ENCODE measurements around the gene RPL13. TPM values are rescaled to one million over a fixed set of nuclear protein-coding genes. Genes with fewer than 3 reads are reported as not detected.

RPL13 gene
- total RNA-seq, 1 experiment from 2014 or later = 2,157 TPM

DNA sequence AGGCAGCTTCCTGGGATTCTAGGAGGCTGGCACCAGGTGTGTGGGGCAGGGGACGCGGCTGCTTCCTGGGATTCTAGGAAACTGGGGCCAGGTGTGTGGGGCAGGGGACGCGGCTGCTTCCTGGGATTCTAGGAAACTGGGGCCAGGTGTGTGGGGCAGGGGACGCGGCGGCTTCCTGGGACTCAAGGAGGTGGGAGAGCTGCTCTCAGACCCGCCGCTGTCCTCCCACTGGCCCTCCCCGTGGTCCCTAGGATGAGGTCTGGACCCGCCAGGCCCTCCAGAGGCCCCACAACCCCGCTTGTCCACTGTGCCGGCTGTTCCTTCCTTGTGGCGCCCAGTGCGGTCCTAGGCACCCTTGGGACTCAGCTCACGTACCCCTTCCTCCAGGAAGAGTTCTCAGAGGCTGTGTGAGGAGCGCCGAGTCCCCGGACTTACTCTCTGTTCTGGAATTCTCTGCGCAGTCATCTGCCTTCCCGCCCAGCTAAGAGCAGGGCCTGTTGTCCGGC, 53.5 kb downstream of the RPL13 start:
- Histone ChIP-seq H2BK120ac (ENCODE audit: low read depth, low read length, poor library complexity, severe bottlenecking) (no peak overlapping the region), H4K91ac (ENCODE audit: insufficient read length, low read depth, low read length) (no peak overlapping the region), H3T11ph (ENCODE audit: low read length) (no peak overlapping the region), H3K14ac (ENCODE audit: insufficient read depth, low read length) (no peak overlapping the region), H3K56ac (ENCODE audit: insufficient read length, low read depth, low read length) (no peak overlapping the region), H2AK5ac (ENCODE audit: insufficient read length, low read length) (no peak overlapping the region), H3K4me2 (ENCODE audit: insufficient read depth, insufficient read length, low read length) (no peak overlapping the region), H3K79me1 (ENCODE audit: insufficient read depth, low read depth, low read length, poor library complexity, severe bottlenecking) (no peaks in the 10 kb centered on the region), H3K27me3 (ENCODE audit: insufficient read depth, low read length) (no peaks in the 10 kb centered on the region), H3K18ac (ENCODE audit: insufficient read length, low read depth, low read length) (no peak overlapping the region), H2BK5ac (ENCODE audit: insufficient read length, low read length) (no peak overlapping the region), H3K4me1 (ENCODE audit: insufficient read depth, low read length) (no peaks in the 10 kb centered on the region; the same call in 1 of the 2 replicates), H3K9me3 (ENCODE audit: control insufficient read depth, low read depth, low read length) (no peaks in the 10 kb centered on the region), H3K4ac (ENCODE audit: low read depth, low read length) (no peak overlapping the region), H3K79me2 (ENCODE audit: insufficient read depth, low read length) (no peaks in the 10 kb centered on the region), H3K9ac (ENCODE audit: extremely low read depth, insufficient read length, low read length) (no peak overlapping the region), H4K8ac (replicated peaks; ENCODE audit: insufficient read length, low read depth, low read length) (no peak overlapping the region), H4K20me1 (ENCODE audit: control insufficient read depth, insufficient read depth, insufficient read length) (no peaks in the 10 kb centered on the region), H2BK12ac (ENCODE audit: insufficient read length, low read depth, low read length) (no peak overlapping the region), H3K23ac (ENCODE audit: insufficient read length, low read depth, low read length) (no peak overlapping the region), H2AFZ (ENCODE audit: low read length) (no peak overlapping the region), H2BK20ac (ENCODE audit: low read depth, low read length, poor library complexity, severe bottlenecking) (no peak overlapping the region), H3K27ac (ENCODE audit: insufficient read length, low read depth, low read length) (no peak overlapping the region), H4K5ac (ENCODE audit: insufficient read length, low read depth, low read length) (no peak overlapping the region), H3K23me2 (ENCODE audit: insufficient read length, low read depth, low read length, poor library complexity, severe bottlenecking) (no peaks in the 10 kb centered on the region), H2BK15ac (ENCODE audit: low read depth, low read length) (no peak overlapping the region)
- Mint-ChIP-seq H3K27ac (no peak overlapping the region), H3K27me3 (ENCODE audit: low read depth) (no peaks in the 10 kb centered on the region; the same call in 1 of the 2 replicates), H3K9me3 (peaks cover 0 to 2% of the 10 kb centered on the region in 2 experiments; a peak in 1 of 5 replicates), H3K4me3 (no peak overlapping the region; a peak in 2 of 5 replicates), H3K4me1 (peaks cover 6 to 19% of the 10 kb centered on the region in 2 experiments), H3K36me3 (ENCODE audit: insufficient read depth in 1 of 3, low read depth in 3 of 3) (peaks cover 0 to 5% (median 3%) of the 10 kb centered on the region in 3 experiments; a peak in 3 of 7 replicates)
- no peak for TF ChIP-seq CTCF (conservative IDR thresholded peaks at IDR 0.05)
- no CpG with 5 or more reads among the region's 22 CpGs for WGBS (ENCODE audit: extremely low coverage, insufficient read length, low lambda C conversion rate)
- DNase-seq = no peak

Other genes starting within 250 kb of the RPL13 start
- 178 and 181 TPM in 2 replicates for gene ANKRD11, start 70.1 kb upstream of the RPL13 start, total RNA-seq (2021)
- 110 and 119 TPM in 2 replicates for gene SPG7, start 52.3 kb upstream of the RPL13 start, total RNA-seq (2021)
- gene CPNE7, start 15.1 kb downstream of the RPL13 start, total RNA-seq (2021) = 22.5 and 23.4 TPM in 2 replicates
- gene DPEP1, start 53.0 kb downstream of the RPL13 start, total RNA-seq (2021) = 1.1 and 1.2 TPM in 2 replicates
- 85.4 and 89.6 TPM in 2 replicates for gene CHMP1A, start 97.0 kb downstream of the RPL13 start, total RNA-seq (2021)
- gene SPATA33, start 97.2 kb downstream of the RPL13 start, total RNA-seq (2021) = 17.4 and 17.8 TPM in 2 replicates
- 76.6 and 77.1 TPM in 2 replicates for gene CDK10, start 126.0 kb downstream of the RPL13 start, total RNA-seq (2021)
- gene SPATA2L, start 141.0 kb downstream of the RPL13 start, total RNA-seq (2021) = 27.1 and 27.4 TPM in 2 replicates
- gene VPS9D1, start 160.2 kb downstream of the RPL13 start, total RNA-seq (2021) = 5.6 and 6.0 TPM in 2 replicates
- gene ZNF276, start 160.9 kb downstream of the RPL13 start, total RNA-seq (2021) = 17.4 and 18.6 TPM in 2 replicates